ENCODE measurements around the gene ADAMTS12. TPM values are rescaled to one million over a fixed set of nuclear protein-coding genes. Genes with fewer than 3 reads are reported as not detected.

ADAMTS12 gene
- polyA plus RNA-seq, 1 donor from 2014 or later: 0.07 TPM

GRCh38 chr5:33738967-33739366 lies 152.8 kb downstream of the ADAMTS12 start:
- H3K9me3 ChIP-seq (ENCODE audit: low read length): no peaks in the 10 kb centered on the region
- H3K79me2 ChIP-seq (replicated peaks; ENCODE audit: insufficient read depth, low read length): no peaks in the 10 kb centered on the region
- no peak overlapping the region for H3K4me2 ChIP-seq (ENCODE audit: low read length)

GRCh38 chr5:33738097-33738496 lies 153.7 kb downstream of the ADAMTS12 start:
- no peaks in the 10 kb centered on the region for H3K9me3 ChIP-seq (ENCODE audit: low read length)
- H3K4me3 ChIP-seq (ENCODE audit: low read length): no peak overlapping the region
- no peaks in the 10 kb centered on the region for H3K27me3 ChIP-seq (ENCODE audit: insufficient read depth, low read depth, low read length)
- H3K36me3 ChIP-seq (ENCODE audit: insufficient read depth, low read length): no peaks in the 10 kb centered on the region
- no peaks in the 10 kb centered on the region for H3F3A ChIP-seq (ENCODE audit: insufficient read depth, low read length, poor library complexity, severe bottlenecking)
- no peak overlapping the region for H3K9ac ChIP-seq (ENCODE audit: low read length)
- no peak overlapping the region for H3K27ac ChIP-seq (ENCODE audit: low read length)
- no peaks in the 10 kb centered on the region for H3K79me2 ChIP-seq (replicated peaks; ENCODE audit: insufficient read depth, low read length)
- H3K4me2 ChIP-seq (ENCODE audit: low read length): no peak overlapping the region
- no peak overlapping the region for H2AFZ ChIP-seq (ENCODE audit: low read depth, low read length)
- H3K9me2 ChIP-seq (ENCODE audit: insufficient read depth, low read length): no peaks in the 10 kb centered on the region
- H4K20me1 ChIP-seq (ENCODE audit: insufficient read depth): no peaks in the 10 kb centered on the region
- TF ChIP-seq REST (IDR thresholded peaks at IDR 0.05; ENCODE audit: borderline replicate concordance) (no peak), RAD21 (conservative IDR thresholded peaks at IDR 0.05) (no peak), EP300 (conservative IDR thresholded peaks at IDR 0.05; ENCODE audit: poor library complexity, severe bottlenecking) (no peak), POLR2AphosphoS5 (IDR thresholded peaks at IDR 0.05) (no peak), TAF1 (IDR thresholded peaks at IDR 0.05; ENCODE audit: low read depth) (no peak), EZH2 (IDR thresholded peaks at IDR 0.05; ENCODE audit: borderline replicate concordance, insufficient read depth, low read length, poor library complexity, severe bottlenecking) (no peak), SMC3 (conservative IDR thresholded peaks at IDR 0.05; ENCODE audit: poor library complexity) (no peak), MXI1 (conservative IDR thresholded peaks at IDR 0.05; ENCODE audit: poor library complexity, severe bottlenecking) (no peak)

More at GRCh38 chr5:33738967-33739366, 152.8 kb downstream of the ADAMTS12 start:
- no peak overlapping the region for H3K4me3 ChIP-seq (ENCODE audit: low read length)
- no peaks in the 10 kb centered on the region for H3K27me3 ChIP-seq (ENCODE audit: insufficient read depth, low read depth, low read length)
- H3K36me3 ChIP-seq (ENCODE audit: insufficient read depth, low read length): no peaks in the 10 kb centered on the region
- no peak for TF ChIP-seq CTCF (IDR thresholded peaks at IDR 0.05; ENCODE audit: poor library complexity, severe bottlenecking)
- no peak for TF ChIP-seq POLR2AphosphoS5 (IDR thresholded peaks at IDR 0.05)
- no peak for TF ChIP-seq SMC3 (conservative IDR thresholded peaks at IDR 0.05; ENCODE audit: poor library complexity)
- TF ChIP-seq MXI1 (conservative IDR thresholded peaks at IDR 0.05; ENCODE audit: poor library complexity, severe bottlenecking): no peak
- no peak for TF ChIP-seq REST (IDR thresholded peaks at IDR 0.05; ENCODE audit: borderline replicate concordance)
- TF ChIP-seq RAD21 (conservative IDR thresholded peaks at IDR 0.05): no peak
- TF ChIP-seq TAF1 (IDR thresholded peaks at IDR 0.05; ENCODE audit: low read depth): no peak
- no peak for TF ChIP-seq EZH2 (IDR thresholded peaks at IDR 0.05; ENCODE audit: borderline replicate concordance, insufficient read depth, low read length, poor library complexity, severe bottlenecking)
- no peak for TF ChIP-seq EP300 (conservative IDR thresholded peaks at IDR 0.05; ENCODE audit: poor library complexity, severe bottlenecking)
- H3K9me2 ChIP-seq (ENCODE audit: insufficient read depth, low read length): no peaks in the 10 kb centered on the region
- H2AFZ ChIP-seq (ENCODE audit: low read depth, low read length): no peak overlapping the region
- no peaks in the 10 kb centered on the region for H3F3A ChIP-seq (ENCODE audit: insufficient read depth, low read length, poor library complexity, severe bottlenecking)
- H3K9ac ChIP-seq (ENCODE audit: low read length): no peak overlapping the region
- H3K27ac ChIP-seq (ENCODE audit: low read length): no peak overlapping the region
- H4K20me1 ChIP-seq (ENCODE audit: insufficient read depth): no peaks in the 10 kb centered on the region

All from neural cell (in vitro differentiated cells).